GM23338 (cell line): Measurements from ENCODE around the gene FAM171A2. TPM values are rescaled to one million over a fixed set of nuclear protein-coding genes. Genes with fewer than 3 reads are reported as not detected.
"Not testable (repeated sequence)": the region's sequence is repeated elsewhere in the genome, so short reads cannot be mapped to it uniquely, and the experiment has no call there.

Experiments used
- ATAC-seq: fragments of 200-7000 bp; cut with Tn5 transposase; 3 replicates; pipeline ENCODE4 v1.9.1; 2020
- DNase-seq: peaks from one replicate; pipeline ENCODE4 v3.0.0-alpha.2; 2015; ENCODE audit warnings: low spot score
- H2AFZ ChIP-seq: fragments of 200-600 bp; sonication (generic); 2 replicates; pipeline ENCODE4 v1.8.0; 2016; ENCODE audit warnings: antibody characterized with exemption, mild to moderate bottlenecking, moderate library complexity
- H3F3A ChIP-seq: fragments of 200-600 bp; sonication (generic); replicated peaks from 2 replicates; pipeline ENCODE4 v1.8.0; 2017; ENCODE audit warnings: antibody characterized with exemption, mixed run types, low read depth
- H3K27ac ChIP-seq: fragments of 200-600 bp; sonication (generic); 2 replicates; pipeline ENCODE4 v1.6.1; 2016; ENCODE audit warnings: low read depth
- H3K27me3 ChIP-seq: fragments of 200-600 bp; sonication (generic); 2 replicates; pipeline ENCODE4 v1.8.0; 2016; ENCODE audit warnings: mild to moderate bottlenecking, mixed run types, moderate library complexity; ENCODE audit not compliant: insufficient read depth
- H3K36me3 ChIP-seq: fragments of 200-600 bp; sonication (generic); 2 replicates; pipeline ENCODE4 v1.8.0; 2016; ENCODE audit warnings: mild to moderate bottlenecking; ENCODE audit not compliant: insufficient read depth
- H3K4me1 ChIP-seq: fragments of 200-600 bp; sonication (generic); 2 replicates; pipeline ENCODE4 v1.8.0; 2016; ENCODE audit warnings: mild to moderate bottlenecking, moderate library complexity; ENCODE audit not compliant: insufficient read depth
- H3K4me2 ChIP-seq: fragments of 200-600 bp; sonication (generic); 2 replicates; pipeline ENCODE4 v1.7.1; 2017; ENCODE audit warnings: mixed run types
- H3K4me3 ChIP-seq: fragments of 200-600 bp; sonication (generic); 2 replicates; pipeline ENCODE4 v1.6.1; 2016; ENCODE audit warnings: mixed run types
- H3K79me2 ChIP-seq: fragments of 200-600 bp; sonication (generic); replicated peaks from 2 replicates; pipeline ENCODE4 v1.8.0; 2017; ENCODE audit warnings: mild to moderate bottlenecking; ENCODE audit not compliant: insufficient read depth
- H3K9me2 ChIP-seq: fragments of 200-600 bp; sonication (generic); 2 replicates; pipeline ENCODE4 v1.8.0; 2017; ENCODE audit not compliant: insufficient read depth
- H4K20me1 ChIP-seq: fragments of 200-600 bp; sonication (generic); replicated peaks from 2 replicates; pipeline ENCODE4 v1.8.0; 2017; ENCODE audit warnings: mild to moderate bottlenecking; ENCODE audit not compliant: insufficient read depth
- H3K27ac Mint-ChIP-seq: 2 replicates; pipeline ENCODE4 v1.8.0; 2020; ENCODE audit warnings: inconsistent platforms, mild to moderate bottlenecking, moderate library complexity, mixed read lengths
- H3K27me3 Mint-ChIP-seq: 3 replicates; pipeline ENCODE4 v1.8.0; 2022; ENCODE audit warnings: low read depth, mild to moderate bottlenecking, moderate library complexity, mixed read lengths, inconsistent platforms; ENCODE audit not compliant: insufficient read depth, poor library complexity
- H3K36me3 Mint-ChIP-seq: 3 replicates; pipeline ENCODE4 v1.8.0; 2021; ENCODE audit warnings: low read depth, mild to moderate bottlenecking, inconsistent platforms, moderate library complexity, mixed read lengths
- H3K4me1 Mint-ChIP-seq: 3 replicates; pipeline ENCODE4 v1.8.0; 2020; ENCODE audit warnings: mild to moderate bottlenecking, inconsistent platforms, mixed read lengths
- H3K4me3 Mint-ChIP-seq: 3 replicates; pipeline ENCODE4 v1.8.0; 2021; ENCODE audit warnings: moderate library complexity, mild to moderate bottlenecking, inconsistent platforms, mixed read lengths
- H3K9me3 Mint-ChIP-seq: 3 replicates; pipeline ENCODE4 v1.8.0; 2020; ENCODE audit warnings: moderate library complexity, mild to moderate bottlenecking, inconsistent platforms, mixed read lengths
- EZH2 ChIP-seq: fragments of 200-600 bp; sonication (generic); IDR thresholded peaks from one replicate; pipeline ENCODE4 v1.8.0; 2017; ENCODE audit warnings: antibody characterized with exemption, mild to moderate bottlenecking, low read depth; ENCODE audit not compliant: unreplicated experiment
- EZH2phosphoT487 ChIP-seq: fragments of 200-600 bp; sonication (generic); IDR thresholded peaks from one replicate; pipeline ENCODE4 v1.8.1; 2018; ENCODE audit warnings: antibody characterized with exemption; ENCODE audit not compliant: unreplicated experiment
- JUNB ChIP-seq: IDR thresholded peaks from one replicate; pipeline ENCODE4 v1.6.1; 2016; ENCODE audit warnings: antibody characterized with exemption; ENCODE audit not compliant: unreplicated experiment
- NANOG ChIP-seq: IDR thresholded peaks from 2 replicates; pipeline ENCODE4 v1.6.1; 2016; ENCODE audit warnings: antibody characterized with exemption, borderline replicate concordance
- POLR2AphosphoS5 ChIP-seq: IDR thresholded peaks from 2 replicates; pipeline ENCODE4 v1.6.1; 2016; ENCODE audit warnings: antibody characterized with exemption, low read depth
- STAT1 ChIP-seq: IDR thresholded peaks from one replicate; pipeline ENCODE4 v1.6.1; 2016; ENCODE audit warnings: antibody characterized with exemption; ENCODE audit not compliant: unreplicated experiment
- ZNF114 ChIP-seq: fragments of 250-450 bp; sonication (Bioruptor Pico); IDR thresholded peaks from 2 replicates; pipeline ENCODE4 v1.5.0; 2020; ENCODE audit warnings: mild to moderate bottlenecking, moderate library complexity
- ZNF331 ChIP-seq: fragments of 250-450 bp; sonication (Bioruptor Pico); IDR thresholded peaks from 2 replicates; pipeline ENCODE4 v1.5.0; 2020; ENCODE audit warnings: low read depth, mild to moderate bottlenecking, moderate library complexity
- polyA plus RNA-seq: library from polyadenylated mRNA; unstranded; fragments of >200 nt; fragmentation: Nextera tagmentation; extraction: Ambion mirVana; gene quantifications from 2 replicates; pipeline ENCODE4 v1.2.1, GENCODE V29; 2016
- total RNA-seq: library from RNA; depleted of rRNA; stranded (reverse); fragments of >200 nt; shearing (Covaris generic); gene quantifications from 2 replicates; pipeline ENCODE4 v1.2.3, GENCODE V29; 2014
- TF ChIP-seq, protein P1 (sequence below): fragments of 250-450 bp; sonication (Bioruptor Pico); IDR thresholded peaks from 2 replicates; pipeline ENCODE4 v1.5.0; 2020; ENCODE audit warnings: mild to moderate bottlenecking, moderate library complexity
- TF ChIP-seq, protein P2 (sequence below): IDR thresholded peaks from one replicate; pipeline ENCODE4 v1.6.1; 2018; ENCODE audit warnings: antibody characterized with exemption; ENCODE audit not compliant: unreplicated experiment
- TF ChIP-seq, protein P3 (sequence below): IDR thresholded peaks from 2 replicates; pipeline ENCODE4 v1.6.1; 2016; ENCODE audit warnings: antibody characterized with exemption

Gene FAM171A2
- total and polyA plus RNA-seq, 2 experiments from 2014 or later: 4.1 to 35.4 TPM

DNA sequence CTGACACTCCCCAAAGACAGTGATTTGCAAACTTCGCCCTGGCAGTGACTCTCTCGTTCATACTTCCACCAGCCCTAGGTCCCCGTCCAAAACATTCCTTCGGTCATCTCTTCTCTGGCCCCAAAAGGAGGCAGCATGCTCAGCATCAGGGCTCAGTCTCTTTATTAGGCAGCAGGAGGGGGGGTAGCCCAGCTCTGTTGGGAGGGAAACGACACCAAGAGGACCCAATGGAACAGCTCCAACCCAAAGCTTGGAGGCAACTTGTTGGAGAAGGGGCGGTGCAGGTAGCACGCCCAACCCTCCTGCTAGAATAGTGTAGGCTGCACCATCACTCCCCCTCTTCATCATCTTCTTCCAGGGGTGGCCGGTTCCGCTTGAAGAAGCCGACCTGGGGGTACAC, 8.4 kb upstream of the FAM171A2 start:
- 0 out of 2 replicates have a peak, but pooled peaks cover 5% of the 10 kb centered on the region for H3K27me3 ChIP-seq
- DNase-seq (peak; percentile 31), ATAC-seq (no peak)
- no peak overlapping the region for H3K4me3 ChIP-seq
- peaks cover 8% of the 10 kb centered on the region for H3F3A ChIP-seq
- no peak overlapping the region for H3K4me2 ChIP-seq
- H3K79me2 ChIP-seq: no peaks in the 10 kb centered on the region
- Mint-ChIP-seq H3K9me3 (no peaks in the 10 kb centered on the region; the same call in 2 of the 3 replicates), H3K27me3 (peaks cover 24% of the 10 kb centered on the region), H3K4me3 (no peak overlapping the region; the same call in 2 of the 3 replicates), H3K27ac (no peak overlapping the region), H3K36me3 (no peaks in the 10 kb centered on the region), H3K4me1 (peaks cover 25% of the 10 kb centered on the region)
- H3K36me3 ChIP-seq: no peaks in the 10 kb centered on the region
- no peak overlapping the region for H2AFZ ChIP-seq
- H3K9me2 ChIP-seq: no peaks in the 10 kb centered on the region
- peaks cover 21% of the 10 kb centered on the region for H3K4me1 ChIP-seq
- TF ChIP-seq ZNF114: no peak
- TF ChIP-seq, protein P1, sequence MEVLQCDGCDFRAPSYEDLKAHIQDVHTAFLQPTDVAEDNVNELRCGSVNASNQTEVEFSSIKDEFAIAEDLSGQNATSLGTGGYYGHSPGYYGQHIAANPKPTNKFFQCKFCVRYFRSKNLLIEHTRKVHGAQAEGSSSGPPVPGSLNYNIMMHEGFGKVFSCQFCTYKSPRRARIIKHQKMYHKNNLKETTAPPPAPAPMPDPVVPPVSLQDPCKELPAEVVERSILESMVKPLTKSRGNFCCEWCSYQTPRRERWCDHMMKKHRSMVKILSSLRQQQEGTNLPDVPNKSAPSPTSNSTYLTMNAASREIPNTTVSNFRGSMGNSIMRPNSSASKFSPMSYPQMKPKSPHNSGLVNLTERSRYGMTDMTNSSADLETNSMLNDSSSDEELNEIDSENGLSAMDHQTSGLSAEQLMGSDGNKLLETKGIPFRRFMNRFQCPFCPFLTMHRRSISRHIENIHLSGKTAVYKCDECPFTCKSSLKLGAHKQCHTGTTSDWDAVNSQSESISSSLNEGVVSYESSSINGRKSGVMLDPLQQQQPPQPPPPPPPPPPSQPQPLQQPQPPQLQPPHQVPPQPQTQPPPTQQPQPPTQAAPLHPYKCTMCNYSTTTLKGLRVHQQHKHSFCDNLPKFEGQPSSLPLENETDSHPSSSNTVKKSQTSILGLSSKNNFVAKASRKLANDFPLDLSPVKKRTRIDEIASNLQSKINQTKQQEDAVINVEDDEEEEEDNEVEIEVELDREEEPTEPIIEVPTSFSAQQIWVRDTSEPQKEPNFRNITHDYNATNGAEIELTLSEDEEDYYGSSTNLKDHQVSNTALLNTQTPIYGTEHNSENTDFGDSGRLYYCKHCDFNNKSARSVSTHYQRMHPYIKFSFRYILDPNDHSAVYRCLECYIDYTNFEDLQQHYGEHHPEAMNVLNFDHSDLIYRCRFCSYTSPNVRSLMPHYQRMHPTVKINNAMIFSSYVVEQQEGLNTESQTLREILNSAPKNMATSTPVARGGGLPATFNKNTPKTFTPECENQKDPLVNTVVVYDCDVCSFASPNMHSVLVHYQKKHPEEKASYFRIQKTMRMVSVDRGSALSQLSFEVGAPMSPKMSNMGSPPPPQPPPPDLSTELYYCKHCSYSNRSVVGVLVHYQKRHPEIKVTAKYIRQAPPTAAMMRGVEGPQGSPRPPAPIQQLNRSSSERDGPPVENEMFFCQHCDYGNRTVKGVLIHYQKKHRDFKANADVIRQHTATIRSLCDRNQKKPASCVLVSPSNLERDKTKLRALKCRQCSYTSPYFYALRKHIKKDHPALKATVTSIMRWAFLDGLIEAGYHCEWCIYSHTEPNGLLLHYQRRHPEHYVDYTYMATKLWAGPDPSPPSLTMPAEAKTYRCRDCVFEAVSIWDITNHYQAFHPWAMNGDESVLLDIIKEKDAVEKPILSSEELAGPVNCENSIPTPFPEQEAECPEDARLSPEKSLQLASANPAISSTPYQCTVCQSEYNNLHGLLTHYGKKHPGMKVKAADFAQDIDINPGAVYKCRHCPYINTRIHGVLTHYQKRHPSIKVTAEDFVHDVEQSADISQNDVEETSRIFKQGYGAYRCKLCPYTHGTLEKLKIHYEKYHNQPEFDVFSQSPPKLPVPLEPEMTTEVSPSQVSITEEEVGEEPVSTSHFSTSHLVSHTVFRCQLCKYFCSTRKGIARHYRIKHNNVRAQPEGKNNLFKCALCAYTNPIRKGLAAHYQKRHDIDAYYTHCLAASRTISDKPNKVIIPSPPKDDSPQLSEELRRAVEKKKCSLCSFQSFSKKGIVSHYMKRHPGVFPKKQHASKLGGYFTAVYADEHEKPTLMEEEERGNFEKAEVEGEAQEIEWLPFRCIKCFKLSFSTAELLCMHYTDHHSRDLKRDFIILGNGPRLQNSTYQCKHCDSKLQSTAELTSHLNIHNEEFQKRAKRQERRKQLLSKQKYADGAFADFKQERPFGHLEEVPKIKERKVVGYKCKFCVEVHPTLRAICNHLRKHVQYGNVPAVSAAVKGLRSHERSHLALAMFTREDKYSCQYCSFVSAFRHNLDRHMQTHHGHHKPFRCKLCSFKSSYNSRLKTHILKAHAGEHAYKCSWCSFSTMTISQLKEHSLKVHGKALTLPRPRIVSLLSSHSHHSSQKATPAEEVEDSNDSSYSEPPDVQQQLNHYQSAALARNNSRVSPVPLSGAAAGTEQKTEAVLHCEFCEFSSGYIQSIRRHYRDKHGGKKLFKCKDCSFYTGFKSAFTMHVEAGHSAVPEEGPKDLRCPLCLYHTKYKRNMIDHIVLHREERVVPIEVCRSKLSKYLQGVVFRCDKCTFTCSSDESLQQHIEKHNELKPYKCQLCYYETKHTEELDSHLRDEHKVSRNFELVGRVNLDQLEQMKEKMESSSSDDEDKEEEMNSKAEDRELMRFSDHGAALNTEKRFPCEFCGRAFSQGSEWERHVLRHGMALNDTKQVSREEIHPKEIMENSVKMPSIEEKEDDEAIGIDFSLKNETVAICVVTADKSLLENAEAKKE: no peak
- TF ChIP-seq, protein P2, sequence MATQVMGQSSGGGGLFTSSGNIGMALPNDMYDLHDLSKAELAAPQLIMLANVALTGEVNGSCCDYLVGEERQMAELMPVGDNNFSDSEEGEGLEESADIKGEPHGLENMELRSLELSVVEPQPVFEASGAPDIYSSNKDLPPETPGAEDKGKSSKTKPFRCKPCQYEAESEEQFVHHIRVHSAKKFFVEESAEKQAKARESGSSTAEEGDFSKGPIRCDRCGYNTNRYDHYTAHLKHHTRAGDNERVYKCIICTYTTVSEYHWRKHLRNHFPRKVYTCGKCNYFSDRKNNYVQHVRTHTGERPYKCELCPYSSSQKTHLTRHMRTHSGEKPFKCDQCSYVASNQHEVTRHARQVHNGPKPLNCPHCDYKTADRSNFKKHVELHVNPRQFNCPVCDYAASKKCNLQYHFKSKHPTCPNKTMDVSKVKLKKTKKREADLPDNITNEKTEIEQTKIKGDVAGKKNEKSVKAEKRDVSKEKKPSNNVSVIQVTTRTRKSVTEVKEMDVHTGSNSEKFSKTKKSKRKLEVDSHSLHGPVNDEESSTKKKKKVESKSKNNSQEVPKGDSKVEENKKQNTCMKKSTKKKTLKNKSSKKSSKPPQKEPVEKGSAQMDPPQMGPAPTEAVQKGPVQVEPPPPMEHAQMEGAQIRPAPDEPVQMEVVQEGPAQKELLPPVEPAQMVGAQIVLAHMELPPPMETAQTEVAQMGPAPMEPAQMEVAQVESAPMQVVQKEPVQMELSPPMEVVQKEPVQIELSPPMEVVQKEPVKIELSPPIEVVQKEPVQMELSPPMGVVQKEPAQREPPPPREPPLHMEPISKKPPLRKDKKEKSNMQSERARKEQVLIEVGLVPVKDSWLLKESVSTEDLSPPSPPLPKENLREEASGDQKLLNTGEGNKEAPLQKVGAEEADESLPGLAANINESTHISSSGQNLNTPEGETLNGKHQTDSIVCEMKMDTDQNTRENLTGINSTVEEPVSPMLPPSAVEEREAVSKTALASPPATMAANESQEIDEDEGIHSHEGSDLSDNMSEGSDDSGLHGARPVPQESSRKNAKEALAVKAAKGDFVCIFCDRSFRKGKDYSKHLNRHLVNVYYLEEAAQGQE: no peak
- TF ChIP-seq ZNF331 (CRISPR knock-in tag): no peak
- no peak for TF ChIP-seq NANOG
- TF ChIP-seq POLR2AphosphoS5: no peak
- no peak for TF ChIP-seq EZH2phosphoT487
- TF ChIP-seq EZH2: no peak
- no peak for TF ChIP-seq JUNB
- TF ChIP-seq STAT1: no peak
- TF ChIP-seq, protein P3, sequence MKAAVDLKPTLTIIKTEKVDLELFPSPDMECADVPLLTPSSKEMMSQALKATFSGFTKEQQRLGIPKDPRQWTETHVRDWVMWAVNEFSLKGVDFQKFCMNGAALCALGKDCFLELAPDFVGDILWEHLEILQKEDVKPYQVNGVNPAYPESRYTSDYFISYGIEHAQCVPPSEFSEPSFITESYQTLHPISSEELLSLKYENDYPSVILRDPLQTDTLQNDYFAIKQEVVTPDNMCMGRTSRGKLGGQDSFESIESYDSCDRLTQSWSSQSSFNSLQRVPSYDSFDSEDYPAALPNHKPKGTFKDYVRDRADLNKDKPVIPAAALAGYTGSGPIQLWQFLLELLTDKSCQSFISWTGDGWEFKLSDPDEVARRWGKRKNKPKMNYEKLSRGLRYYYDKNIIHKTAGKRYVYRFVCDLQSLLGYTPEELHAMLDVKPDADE: no peak
- no peaks in the 10 kb centered on the region for H4K20me1 ChIP-seq
- no peak overlapping the region for H3K27ac ChIP-seq

DNA sequence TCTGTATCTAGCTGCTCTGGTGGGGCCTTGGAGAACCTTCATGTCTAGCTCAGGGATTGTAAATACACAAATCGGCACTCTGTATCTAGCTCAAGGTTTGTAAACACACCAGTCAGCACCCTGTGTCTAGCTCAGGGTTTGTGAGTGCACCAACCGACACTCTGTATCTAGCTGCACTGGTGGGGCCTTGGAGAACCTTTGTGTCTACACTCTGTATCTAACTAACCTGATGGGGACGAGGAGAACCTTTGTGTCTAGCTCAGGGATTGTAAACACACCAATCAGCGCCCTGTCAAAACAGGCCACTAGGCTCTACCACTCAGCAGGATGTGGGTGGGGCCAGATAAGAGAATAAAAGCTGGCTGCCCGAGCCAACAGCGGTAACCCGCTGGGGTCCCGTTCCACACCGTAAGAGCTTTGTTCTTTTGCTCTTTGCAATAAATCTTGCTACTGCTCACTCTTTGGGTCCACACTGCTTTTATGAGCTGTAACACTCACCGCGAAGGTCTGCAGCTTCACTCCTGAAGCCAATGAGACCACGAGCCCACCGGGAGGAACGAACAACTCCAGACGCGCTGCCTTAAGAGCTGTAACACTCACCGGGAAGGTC, 5.9 kb upstream of the FAM171A2 start:
- not testable (repeated sequence) for ATAC-seq, H3K4me3 ChIP-seq, H3K4me2 ChIP-seq, H3F3A ChIP-seq, H3K9me3 Mint-ChIP-seq, H3K4me1 ChIP-seq, H3K27ac ChIP-seq, H3K4me1 Mint-ChIP-seq, H3K36me3 Mint-ChIP-seq, H3K36me3 ChIP-seq, H3K9me2 ChIP-seq, H3K4me3 Mint-ChIP-seq, H3K27ac Mint-ChIP-seq, H2AFZ ChIP-seq, H4K20me1 ChIP-seq, H3K79me2 ChIP-seq
- H3K27me3 Mint-ChIP-seq: peaks cover 21% of the 10 kb centered on the region
- peaks cover 11% of the 10 kb centered on the region; the same call in 1 of the 2 replicates for H3K27me3 ChIP-seq
- DNase-seq: peak; percentile 39
